ENCODE data around the gene KIFC3.

GRCh38 chr16:57825298-57826044 is 23.2 kb upstream of the KIFC3 start:
- TF ChIP-seq POLR2AphosphoS5 (IDR thresholded peaks at IDR 0.05), result no peak
- TF ChIP-seq, protein P1, sequence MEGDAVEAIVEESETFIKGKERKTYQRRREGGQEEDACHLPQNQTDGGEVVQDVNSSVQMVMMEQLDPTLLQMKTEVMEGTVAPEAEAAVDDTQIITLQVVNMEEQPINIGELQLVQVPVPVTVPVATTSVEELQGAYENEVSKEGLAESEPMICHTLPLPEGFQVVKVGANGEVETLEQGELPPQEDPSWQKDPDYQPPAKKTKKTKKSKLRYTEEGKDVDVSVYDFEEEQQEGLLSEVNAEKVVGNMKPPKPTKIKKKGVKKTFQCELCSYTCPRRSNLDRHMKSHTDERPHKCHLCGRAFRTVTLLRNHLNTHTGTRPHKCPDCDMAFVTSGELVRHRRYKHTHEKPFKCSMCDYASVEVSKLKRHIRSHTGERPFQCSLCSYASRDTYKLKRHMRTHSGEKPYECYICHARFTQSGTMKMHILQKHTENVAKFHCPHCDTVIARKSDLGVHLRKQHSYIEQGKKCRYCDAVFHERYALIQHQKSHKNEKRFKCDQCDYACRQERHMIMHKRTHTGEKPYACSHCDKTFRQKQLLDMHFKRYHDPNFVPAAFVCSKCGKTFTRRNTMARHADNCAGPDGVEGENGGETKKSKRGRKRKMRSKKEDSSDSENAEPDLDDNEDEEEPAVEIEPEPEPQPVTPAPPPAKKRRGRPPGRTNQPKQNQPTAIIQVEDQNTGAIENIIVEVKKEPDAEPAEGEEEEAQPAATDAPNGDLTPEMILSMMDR (IDR thresholded peaks at IDR 0.05), result no peak
- no peak for TF ChIP-seq POLR2A (IDR thresholded peaks at IDR 0.05; ENCODE audit: low read depth)
- TF ChIP-seq EP300 (IDR thresholded peaks at IDR 0.05), result no peak
